ENCODE results near the gene PLA2G5. TPM values are rescaled to one million over a fixed set of nuclear protein-coding genes. Genes with fewer than 3 reads are reported as not detected.

PLA2G5 gene
- total and polyA plus RNA-seq, 2 of the 8 experiments (the other 6 are each of a cell fraction or from before 2014, with no cell fraction given): 0.05 TPM; not detected in 1

- no peaks in the 10 kb centered on the region for H4K20me1 ChIP-seq (replicated peaks in 1 of 2; ENCODE audit: control insufficient read depth in 1 of 2, insufficient read depth in 2 of 2, low read length in 2 of 2)
- H3K4ac ChIP-seq (replicated peaks; ENCODE audit: insufficient read length, low read depth, low read length): no peak overlapping the region
- H3K9ac ChIP-seq (replicated peaks in 1 of 4; ENCODE audit: extremely low read depth in 1 of 4, low read depth in 3 of 4, low read length in 3 of 4): no peak overlapping the region
- H3K56ac ChIP-seq (replicated peaks; ENCODE audit: insufficient read length, low read depth, low read length): no peak overlapping the region
- no peak overlapping the region for H2AFZ ChIP-seq (ENCODE audit: low read length)
- H2BK5ac ChIP-seq (ENCODE audit: low read depth, low read length): no peak overlapping the region
- TF ChIP-seq NRF1 (IDR thresholded peaks at IDR 0.05; ENCODE audit: low read depth, low read length) (no peak), CTBP2 (IDR thresholded peaks at IDR 0.05; ENCODE audit: borderline replicate concordance, insufficient read depth, insufficient read length, low read length) (no peak), POU5F1 (IDR thresholded peaks at IDR 0.05; ENCODE audit: low read depth, low read length) (no peak)
- no peaks in the 10 kb centered on the region; a peak in 1 of 7 replicates for H3K4me1 ChIP-seq (replicated peaks in 1 of 4; ENCODE audit: control insufficient read depth in 3 of 4, insufficient read depth in 4 of 4, low read length in 3 of 4)
- H2BK20ac ChIP-seq (ENCODE audit: low read length): no peak overlapping the region
- no peak overlapping the region for H2BK12ac ChIP-seq (ENCODE audit: low read depth, low read length)
- no peak overlapping the region for H4K91ac ChIP-seq (replicated peaks; ENCODE audit: insufficient read length, low read length)
- H3K4me3 ChIP-seq (ENCODE audit: extremely low read depth in 1 of 4, insufficient read depth in 2 of 4, low read depth in 3 of 4, low read length in 4 of 4): no peak overlapping the region
- FAIRE-seq (no peak), DNase-seq (ENCODE audit: low read depth in 1 of 2, low spot score in 2 of 2) (no peak)
- H2BK120ac ChIP-seq (replicated peaks; ENCODE audit: low read depth, low read length): no peak overlapping the region
- H4K5ac ChIP-seq (ENCODE audit: insufficient read length, low read depth, low read length): no peak overlapping the region
- H3K4me2 ChIP-seq (ENCODE audit: insufficient read depth in 1 of 2, low read depth in 2 of 2, low read length in 2 of 2): no peak overlapping the region
- H3K23me2 ChIP-seq (ENCODE audit: low read depth, low read length): peaks cover 3% of the 10 kb centered on the region; the same call in 1 of the 2 replicates
- H3K9me3 ChIP-seq (ENCODE audit: insufficient read depth in 2 of 2, low read depth in 1 of 2, low read length in 1 of 2): no peaks in the 10 kb centered on the region; a peak in 1 of 4 replicates
- peak overlapping the region; percentile 91 for H2AK5ac ChIP-seq (ENCODE audit: low read depth, low read length)
- 87% methylated on average over 9 of the region's 9 CpGs; no CpG with 5 or more reads in 1 of the 2 experiments for WGBS, 2 experiments (ENCODE audit: extremely low coverage in 1 of 2, insufficient coverage in 1 of 2, insufficient read length in 1 of 2, insufficient replicate concordance in 2 of 2, low coverage in 1 of 2, low lambda C conversion rate in 2 of 2, missing lambda C conversion rate in 1 of 2)
- no peaks in the 10 kb centered on the region for H3K36me3 ChIP-seq (ENCODE audit: control insufficient read depth in 2 of 4, insufficient read depth in 4 of 4, low read length in 3 of 4)
- H3K14ac ChIP-seq (ENCODE audit: insufficient read length): no peak overlapping the region
- no peaks in the 10 kb centered on the region for H3K79me1 ChIP-seq (ENCODE audit: low read depth, low read length)
- POLR2A ChIA-PET (ENCODE audit: partially characterized antibody): no interaction called here
- H3K18ac ChIP-seq (ENCODE audit: extremely low read depth, low read length): no peak overlapping the region
- CTCF ChIA-PET (ENCODE audit: partially characterized antibody): no interaction called here
- no peaks in the 10 kb centered on the region for H3K27me3 ChIP-seq (replicated peaks in 1 of 4; ENCODE audit: control insufficient read depth in 3 of 4, extremely low read depth in 1 of 4, insufficient read depth in 3 of 4, low read length in 3 of 4)
- H3K27ac ChIP-seq (ENCODE audit: low read depth, low read length): no peak overlapping the region
- H3K79me2 ChIP-seq (ENCODE audit: control insufficient read depth in 1 of 2, insufficient read depth in 2 of 2, low read length in 2 of 2): no peaks in the 10 kb centered on the region
- H4K8ac ChIP-seq (ENCODE audit: extremely low read depth, insufficient read depth, low read length): no peak overlapping the region
- H2BK15ac ChIP-seq (ENCODE audit: low read length): no peak overlapping the region
- no peak overlapping the region for H3K23ac ChIP-seq (ENCODE audit: insufficient read length)
Observed at GRCh38 chr1:20141001-20141400, 71.0 kb downstream of the PLA2G5 start.
